NCI-H2196 treated with DMSO at 0.1 percent for 48 hours (cell line): Measurements from ENCODE around the gene RAB18.
"Not testable (repeated sequence)": the region's sequence is repeated elsewhere in the genome, so short reads cannot be mapped to it uniquely, and the experiment has no call there.

Source experiments
- DNase-seq: peaks from one replicate; lab custom pipeline; 2025; ENCODE audit not compliant: unreplicated experiment; lab: John Stamatoyannopoulos, UW

Gene RAB18

GRCh38 chr10:27504007-27504807 lies at the start of gene RAB18:
TSS of gene RAB18 (plus strand) at chr10:27504304. CDS start at chr10:27504370, 66 bp downstream.
- peak; percentile 85 for DNase-seq

GRCh38 chr10:27454837-27455236 lies 49.3 kb upstream of the RAB18 start:
- DNase-seq = no peak

- DNase-seq = no peak
Measured at GRCh38 chr10:27457261-27457945, 46.7 kb upstream of the RAB18 start.

DNA sequence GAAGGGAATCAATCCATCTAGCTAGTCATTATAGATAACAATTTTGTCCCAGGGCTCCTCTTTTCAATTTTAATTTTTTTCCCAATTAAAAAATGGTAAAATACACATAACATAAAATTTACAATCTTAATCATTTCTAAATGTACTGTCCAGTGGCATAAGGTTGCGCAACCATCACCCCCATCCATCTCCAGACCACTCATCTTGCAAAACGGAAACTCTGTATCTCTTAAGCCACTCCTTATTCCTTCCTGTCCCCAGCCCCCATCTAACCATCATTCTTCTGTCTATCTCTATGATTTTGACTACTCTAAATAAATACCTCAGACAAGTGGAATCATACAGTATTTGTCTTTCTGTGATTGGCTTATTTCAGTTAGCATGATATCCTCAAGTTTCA lies 46.1 kb upstream of the RAB18 start:
- no peak for DNase-seq

- no peak for DNase-seq
Measured at GRCh38 chr10:27461312-27461711, 42.8 kb upstream of the RAB18 start.

DNA sequence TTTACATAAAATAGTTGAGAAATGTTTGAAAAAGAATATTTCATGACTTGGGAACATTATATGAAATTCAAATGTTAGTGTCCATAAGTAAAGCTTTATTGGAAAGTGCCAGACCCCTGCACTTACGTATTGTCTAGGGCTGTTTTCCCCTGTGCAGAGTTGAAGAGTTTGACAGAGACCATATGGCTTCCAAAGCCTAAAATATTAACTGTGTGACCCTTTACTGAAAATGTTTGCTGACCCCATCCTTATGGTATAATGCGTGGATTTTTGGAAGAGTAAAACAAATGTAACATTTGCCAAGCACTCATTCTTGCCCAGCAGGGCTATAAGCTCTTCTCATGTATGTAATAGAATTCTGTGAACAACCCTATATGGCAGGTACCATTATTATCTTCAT lies 40.1 kb upstream of the RAB18 start:
- DNase-seq = no peak

DNA sequence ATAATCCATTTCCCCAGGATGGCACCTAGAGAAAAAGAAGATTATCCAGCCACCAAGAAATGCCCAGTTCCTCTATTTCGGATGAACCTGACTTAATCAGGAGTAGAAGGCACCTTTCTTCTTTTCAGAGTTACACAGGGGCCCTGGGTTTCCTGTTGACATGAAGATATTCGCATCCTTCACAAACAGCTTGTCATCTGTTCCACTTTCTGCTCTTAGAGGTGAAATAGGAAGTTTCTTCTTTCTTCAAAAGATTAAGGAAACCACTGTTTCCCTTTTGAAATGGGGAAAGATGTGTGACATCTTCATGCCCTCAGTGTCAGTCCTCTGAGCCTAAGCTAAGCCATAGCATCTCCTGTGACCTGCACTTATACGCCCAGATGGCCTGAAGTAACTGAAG lies 39.1 kb upstream of the RAB18 start:
- DNase-seq = no peak

DNA sequence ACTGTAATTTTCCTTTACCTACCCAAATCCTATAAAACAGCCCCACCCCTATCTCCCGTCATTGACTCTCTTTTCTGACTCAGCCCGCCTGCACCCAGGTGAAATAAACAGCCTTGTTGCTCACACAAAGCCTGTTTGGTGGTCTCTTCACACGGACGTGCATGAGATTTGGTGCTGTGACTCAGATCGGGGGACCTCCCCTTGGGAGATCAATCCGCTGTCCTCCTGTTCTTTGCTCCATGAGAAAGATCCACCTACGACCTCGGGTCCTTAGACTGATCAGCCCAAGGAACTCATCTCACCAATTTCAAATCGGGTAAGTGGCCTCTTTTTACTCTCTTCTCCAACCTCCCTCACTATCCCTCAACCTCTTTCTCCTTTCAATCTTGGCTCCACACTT lies 38.5 kb upstream of the RAB18 start:
- not testable (repeated sequence) for DNase-seq

DNA sequence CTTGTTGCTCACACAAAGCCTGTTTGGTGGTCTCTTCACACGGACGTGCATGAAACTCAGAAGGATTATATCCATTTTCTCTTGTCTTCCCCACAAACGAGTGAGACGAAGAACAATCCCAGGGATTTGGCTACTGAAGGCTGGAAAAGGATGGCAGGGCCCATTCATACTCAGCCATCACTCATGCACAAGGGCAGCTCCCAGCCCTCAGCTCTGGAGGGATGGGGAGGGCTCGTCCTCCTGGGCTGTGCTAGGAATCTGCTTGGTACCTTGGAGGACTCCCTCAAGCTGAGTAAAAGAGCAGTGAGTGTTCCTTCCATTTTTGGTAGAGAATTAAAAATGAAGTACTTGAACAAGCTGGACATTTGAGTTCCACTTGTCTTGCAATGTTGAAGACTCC lies 33.2 kb upstream of the RAB18 start:
- DNase-seq = no peak

DNA sequence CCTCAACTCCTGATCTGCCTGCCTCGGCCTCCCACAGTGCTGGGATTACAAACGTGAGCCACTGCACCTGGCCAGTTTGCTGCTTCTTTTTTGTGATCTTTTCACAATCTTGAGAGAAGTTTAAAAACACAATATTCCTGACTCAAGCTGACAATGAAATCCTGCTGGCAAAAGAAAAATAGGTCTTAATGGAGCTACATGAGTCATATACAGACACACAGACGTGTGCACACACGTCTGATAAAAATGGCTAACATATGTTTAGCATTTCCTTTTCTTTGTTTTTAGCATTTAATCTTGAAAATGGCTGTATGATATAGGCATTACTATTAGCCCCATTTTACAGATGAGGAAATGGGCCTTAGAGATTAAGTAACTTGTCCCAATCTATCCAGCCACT lies 29.4 kb upstream of the RAB18 start:
- DNase-seq = no peak

DNA sequence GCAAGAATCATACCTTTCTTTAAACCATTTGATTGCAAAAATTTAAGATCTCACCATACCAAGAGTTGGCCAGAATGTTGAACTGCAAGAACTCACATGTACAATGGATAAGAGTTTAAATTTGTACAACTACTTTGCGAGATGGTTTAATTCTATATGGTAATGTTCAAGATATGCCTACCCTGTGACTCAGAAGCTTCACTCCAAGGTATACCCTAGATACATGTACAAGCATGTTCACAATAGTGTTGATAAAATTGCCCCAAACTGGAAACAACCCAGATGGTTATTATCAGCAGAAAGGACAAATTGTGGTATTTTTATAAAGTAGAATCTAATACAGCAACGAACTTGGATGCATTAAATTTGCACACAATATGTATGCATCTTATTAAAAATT lies 25.1 kb upstream of the RAB18 start:
- no peak for DNase-seq

GRCh38 chr10:27481486-27481885 lies 22.6 kb upstream of the RAB18 start:
- no peak for DNase-seq

GRCh38 chr10:27482984-27483956 lies 20.8 kb upstream of the RAB18 start:
- DNase-seq = no peak

GRCh38 chr10:27485368-27485767 lies 18.7 kb upstream of the RAB18 start:
- no peak for DNase-seq

- no peak for DNase-seq
Measured at GRCh38 chr10:27485986-27486385, 18.1 kb upstream of the RAB18 start.

GRCh38 chr10:27490807-27491206 lies 13.3 kb upstream of the RAB18 start:
- DNase-seq = no peak

GRCh38 chr10:27494116-27494805 lies 9.8 kb upstream of the RAB18 start:
- no peak for DNase-seq

- no peak for DNase-seq
Measured at GRCh38 chr10:27496137-27496536, 8.0 kb upstream of the RAB18 start.

DNA sequence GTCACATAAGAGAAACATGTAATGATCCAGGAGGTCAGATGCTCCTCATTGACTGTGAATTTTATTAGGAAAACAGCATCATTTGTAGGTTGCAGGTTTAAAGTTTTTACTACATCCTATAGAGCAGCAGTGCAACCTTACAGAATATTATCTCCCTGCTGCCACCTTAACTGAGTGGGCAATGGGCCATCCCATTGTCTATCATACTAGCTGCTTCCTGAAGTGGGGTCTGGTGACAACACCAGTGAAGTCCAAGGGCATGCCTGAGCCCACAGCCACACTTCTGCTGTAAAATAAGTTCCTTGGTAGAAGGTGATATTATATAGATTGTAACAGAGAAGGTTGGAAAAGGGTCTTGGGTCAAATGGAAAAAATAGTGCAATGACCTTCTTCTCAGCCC lies 4.0 kb upstream of the RAB18 start:
- DNase-seq = no peak

GRCh38 chr10:27500886-27501285 lies 3.2 kb upstream of the RAB18 start:
- no peak for DNase-seq

GRCh38 chr10:27503498-27504006 lies 552 bp upstream of the RAB18 start:
- DNase-seq = no peak
